VCaP (cell line): ENCODE measurements around the gene KRTAP3-2.

Source experiments
- H3K27ac ChIP-seq: fragments of 450-650 bp; 2 replicates; pipeline ENCODE4 v1.5.1; 2017
- TF ChIP-seq, protein P1 (sequence below): fragments of 450-650 bp; conservative IDR thresholded peaks from 2 replicates; pipeline ENCODE4 v1.5.1; 2017; ENCODE audit warnings: mild to moderate bottlenecking, moderate library complexity

Gene KRTAP3-2

DNA sequence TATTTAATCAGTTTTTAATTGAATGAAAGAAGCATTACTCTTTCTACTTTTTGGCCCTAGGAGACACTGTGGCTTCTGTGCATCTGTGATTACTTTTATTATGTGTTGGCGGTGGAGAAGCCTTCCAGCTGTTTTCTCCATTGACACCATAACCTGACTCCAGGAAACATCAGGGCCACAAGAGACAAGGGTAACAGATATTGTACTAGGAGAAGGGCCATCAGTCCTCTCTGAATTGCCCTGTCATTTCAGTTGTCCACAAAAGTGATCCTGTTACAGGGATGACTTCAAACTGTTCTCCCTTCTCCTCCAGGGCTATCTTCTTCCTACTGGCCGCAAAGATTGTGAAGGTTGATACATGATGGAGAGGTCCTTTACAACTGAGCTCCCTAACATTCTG, 47.6 kb downstream of the KRTAP3-2 start:
- H3K27ac ChIP-seq, result no peak overlapping the region
- TF ChIP-seq, protein P1, sequence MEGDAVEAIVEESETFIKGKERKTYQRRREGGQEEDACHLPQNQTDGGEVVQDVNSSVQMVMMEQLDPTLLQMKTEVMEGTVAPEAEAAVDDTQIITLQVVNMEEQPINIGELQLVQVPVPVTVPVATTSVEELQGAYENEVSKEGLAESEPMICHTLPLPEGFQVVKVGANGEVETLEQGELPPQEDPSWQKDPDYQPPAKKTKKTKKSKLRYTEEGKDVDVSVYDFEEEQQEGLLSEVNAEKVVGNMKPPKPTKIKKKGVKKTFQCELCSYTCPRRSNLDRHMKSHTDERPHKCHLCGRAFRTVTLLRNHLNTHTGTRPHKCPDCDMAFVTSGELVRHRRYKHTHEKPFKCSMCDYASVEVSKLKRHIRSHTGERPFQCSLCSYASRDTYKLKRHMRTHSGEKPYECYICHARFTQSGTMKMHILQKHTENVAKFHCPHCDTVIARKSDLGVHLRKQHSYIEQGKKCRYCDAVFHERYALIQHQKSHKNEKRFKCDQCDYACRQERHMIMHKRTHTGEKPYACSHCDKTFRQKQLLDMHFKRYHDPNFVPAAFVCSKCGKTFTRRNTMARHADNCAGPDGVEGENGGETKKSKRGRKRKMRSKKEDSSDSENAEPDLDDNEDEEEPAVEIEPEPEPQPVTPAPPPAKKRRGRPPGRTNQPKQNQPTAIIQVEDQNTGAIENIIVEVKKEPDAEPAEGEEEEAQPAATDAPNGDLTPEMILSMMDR, result no peak

- TF ChIP-seq, protein P1, result no peak
Measured at GRCh38 chr17:40951011-40951622, 48.6 kb downstream of the KRTAP3-2 start.

GRCh38 chr17:40950176-40950575, 49.5 kb downstream of the KRTAP3-2 start:
- no peak overlapping the region for H3K27ac ChIP-seq
- TF ChIP-seq, protein P1, result no peak

More at GRCh38 chr17:40951011-40951622, 48.6 kb downstream of the KRTAP3-2 start:
- H3K27ac ChIP-seq, result no peak overlapping the region

DNA sequence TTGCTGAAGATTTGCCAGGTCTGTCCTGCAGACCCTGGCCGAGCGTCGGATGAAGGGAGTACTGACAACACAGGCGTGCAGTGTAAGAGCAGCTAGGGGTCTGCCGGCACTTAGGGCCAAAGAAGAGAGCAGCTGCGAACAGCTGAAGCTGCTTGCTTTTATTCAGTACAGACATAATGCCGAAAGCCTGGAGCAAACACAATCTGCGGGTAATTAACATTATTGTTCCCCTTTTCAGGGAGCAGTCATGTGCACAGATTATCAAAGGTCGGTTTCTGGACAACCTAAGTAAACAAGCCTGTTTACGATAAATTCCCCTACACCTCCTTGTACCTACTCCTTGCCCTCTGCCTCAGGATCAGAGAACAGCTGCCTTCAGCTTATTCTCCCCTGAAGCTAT, 50.3 kb downstream of the KRTAP3-2 start:
- H3K27ac ChIP-seq, result no peak overlapping the region
- TF ChIP-seq, protein P1, result no peak
